Measurements from ENCODE around the gene TPK1.

GRCh38 chr7:144863320-144863647, 27.4 kb upstream of the TPK1 start:
- no peak for TF ChIP-seq CTCF (IDR thresholded peaks at IDR 0.05)
- no peak for TF ChIP-seq POLR2AphosphoS5 (IDR thresholded peaks at IDR 0.05; ENCODE audit: low read depth, low read length)
- TF ChIP-seq SIN3A (IDR thresholded peaks at IDR 0.05; ENCODE audit: borderline replicate concordance, insufficient read depth, low read depth, low read length), result no peak
- TF ChIP-seq REST (IDR thresholded peaks at IDR 0.05; ENCODE audit: insufficient read depth in 1 of 2, low read depth in 2 of 2, low read length in 1 of 2), result no peak

Measured in Panc1 (cell line).